GM19328 (cell line): Measurements from ENCODE around the gene TSPAN6.

Source experiments
- ATAC-seq: cut with Tn5 transposase; IDR thresholded peaks from one replicate; pipeline ENCODE4 v1.9.1; 2021; ENCODE audit warnings: mild to moderate bottlenecking, moderate library complexity; ENCODE audit not compliant: unreplicated experiment

Gene TSPAN6

DNA sequence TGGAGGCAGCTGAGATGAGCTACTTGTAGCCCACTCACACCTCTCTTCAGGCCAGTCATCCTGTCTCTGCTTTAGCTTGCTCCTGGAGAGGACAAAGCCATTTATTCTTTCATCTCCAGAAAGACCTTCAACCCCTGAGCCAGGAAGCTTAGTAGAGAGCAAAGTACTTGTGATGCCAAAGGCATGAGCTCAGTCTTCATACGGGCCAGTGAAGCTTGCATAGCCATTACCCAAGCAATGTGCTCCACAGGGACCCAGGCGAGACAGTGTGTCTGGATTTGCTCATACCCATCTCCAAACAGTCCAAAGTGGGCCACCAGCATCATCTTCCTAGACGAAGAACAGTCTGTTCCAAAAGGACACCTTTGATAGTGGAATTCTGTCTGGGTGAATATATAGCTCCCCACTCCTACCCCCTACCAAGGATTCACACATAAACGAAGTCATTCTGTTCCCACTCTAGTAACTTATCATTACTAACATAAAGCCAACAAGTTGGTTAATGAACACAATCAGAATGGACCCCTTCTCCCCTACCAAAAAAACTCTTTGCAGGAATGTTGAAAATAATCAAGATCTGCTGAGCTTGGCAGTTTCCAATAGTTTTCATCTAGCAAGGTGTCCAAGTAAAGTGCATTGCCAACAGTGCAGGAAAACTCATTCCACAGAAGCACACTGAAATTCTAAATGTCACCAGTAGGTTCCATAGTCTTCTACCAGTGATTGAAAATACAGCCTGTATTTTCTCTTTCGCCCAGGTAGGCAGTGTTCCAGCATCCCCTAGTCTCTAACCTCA, 45.2 kb downstream of the TSPAN6 start:
- no peak for ATAC-seq

GRCh38 chrX:100587861-100588260, 48.7 kb downstream of the TSPAN6 start:
- ATAC-seq, result no peak

DNA sequence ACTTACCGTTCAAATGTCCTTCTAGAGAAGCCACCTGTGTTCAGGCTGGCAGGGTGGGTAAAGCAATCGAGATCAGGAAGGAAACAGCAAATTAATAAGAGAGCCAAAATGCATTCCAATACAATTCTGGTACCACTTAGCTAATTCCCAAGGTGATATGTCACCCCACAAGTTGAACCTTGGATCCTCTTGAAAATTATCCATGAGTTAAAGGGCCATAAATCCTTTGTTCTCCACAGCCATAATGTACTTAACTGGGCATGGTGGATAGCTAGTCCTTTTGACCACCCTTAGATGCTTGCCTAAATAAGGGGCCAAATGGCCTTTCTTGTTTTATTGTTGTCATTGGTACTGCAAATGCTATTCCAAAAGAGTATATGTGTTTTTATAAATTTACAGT, 49.9 kb downstream of the TSPAN6 start:
- ATAC-seq, result no peak

GRCh38 chrX:100584611-100585010, 52.0 kb downstream of the TSPAN6 start, which contains the start of gene TNMD:
Gene TNMD, plus strand, starts transcription at chrX:100584936. Its CDS starts 83 bp downstream, at chrX:100585019.
- ATAC-seq, result no peak
